ENCODE results near the gene GSTM4. TPM values are rescaled to one million over a fixed set of nuclear protein-coding genes. Genes with fewer than 3 reads are reported as not detected.

The GSTM4 gene
- total and polyA plus RNA-seq, 2 of the 8 experiments (the other 6 are each of a cell fraction or from before 2014, with no cell fraction given), result 11.3 to 31.4 TPM

DNA sequence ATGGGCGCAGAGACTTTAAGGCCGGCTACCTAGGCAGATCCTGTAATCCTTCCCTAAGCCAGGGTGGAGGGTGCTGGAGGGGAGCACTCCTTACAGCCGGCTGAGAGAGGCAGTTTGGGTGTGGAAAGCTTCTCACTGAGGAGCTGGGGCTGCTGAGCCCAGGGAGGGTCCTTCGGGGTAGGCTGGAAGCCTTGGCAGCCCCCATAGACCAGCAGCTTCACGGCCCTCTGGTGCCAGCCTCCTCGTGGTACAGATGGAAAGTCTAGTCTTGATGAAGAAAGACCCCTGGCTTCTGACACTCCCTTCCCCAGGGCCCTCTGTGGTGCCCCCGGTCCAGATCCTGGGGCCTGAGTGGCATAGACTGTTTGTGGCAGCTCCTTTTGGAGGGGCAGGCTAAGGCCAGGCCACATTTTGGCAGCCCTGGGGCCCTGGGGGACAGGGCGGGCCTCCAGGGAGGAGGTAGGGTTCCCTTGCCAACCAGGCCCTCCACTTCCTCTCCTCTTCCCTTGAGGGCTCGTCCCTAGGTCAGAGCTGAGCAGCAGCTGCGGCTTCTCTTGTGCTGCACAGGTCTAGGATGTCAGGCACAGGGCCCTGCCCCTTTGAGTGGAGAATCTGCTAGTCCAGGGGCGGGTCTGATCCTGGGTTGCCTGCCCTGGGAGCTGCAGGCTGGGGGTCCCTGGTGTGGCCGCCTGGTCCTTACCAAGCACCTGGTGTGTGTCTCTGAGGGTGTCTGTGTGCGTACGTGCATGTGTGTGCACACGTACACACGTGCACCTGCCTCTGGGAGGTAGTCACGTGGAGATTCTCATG, 31.5 kb upstream of the GSTM4 start:
- Histone ChIP-seq H3K27ac (ENCODE audit: low read depth, low read length) (no peak overlapping the region), H3K14ac (ENCODE audit: insufficient read length) (no peak overlapping the region), H3K4me1 (replicated peaks in 1 of 4; ENCODE audit: control insufficient read depth in 3 of 4, insufficient read depth in 4 of 4, low read length in 3 of 4) (peaks cover 0 to 8% (median 5%) of the 10 kb centered on the region in 4 experiments; a peak in 6 of 7 replicates), H4K5ac (ENCODE audit: insufficient read length, low read depth, low read length) (no peak overlapping the region), H3K4me2 (ENCODE audit: insufficient read depth in 1 of 2, low read depth in 2 of 2, low read length in 2 of 2) (no peak overlapping the region), H3K4me3 (ENCODE audit: extremely low read depth in 1 of 4, insufficient read depth in 2 of 4, low read depth in 3 of 4, low read length in 4 of 4) (no peak overlapping the region), H3K23ac (ENCODE audit: insufficient read length) (no peak overlapping the region), H3K18ac (ENCODE audit: extremely low read depth, low read length) (no peak overlapping the region), H3K9me3 (ENCODE audit: insufficient read depth in 2 of 2, low read depth in 1 of 2, low read length in 1 of 2) (no peaks in the 10 kb centered on the region), H2AK5ac (ENCODE audit: low read depth, low read length) (0 out of 2 replicates have a peak overlapping the region, but pooled peaks have one; percentile 53), H2BK15ac (ENCODE audit: low read length) (no peak overlapping the region), H2BK5ac (ENCODE audit: low read depth, low read length) (0 out of 2 replicates have a peak overlapping the region, but pooled peaks have one; percentile 24), H3K79me1 (ENCODE audit: low read depth, low read length) (peaks cover 17% of the 10 kb centered on the region), H3K23me2 (ENCODE audit: low read depth, low read length) (peaks cover 13% of the 10 kb centered on the region), H3K79me2 (ENCODE audit: control insufficient read depth in 1 of 2, insufficient read depth in 2 of 2, low read length in 2 of 2) (peaks cover 0 to 37% of the 10 kb centered on the region in 2 experiments; a peak in 2 of 4 replicates), H2AFZ (ENCODE audit: low read length) (no peak overlapping the region), H3K4ac (replicated peaks; ENCODE audit: insufficient read length, low read depth, low read length) (no peak overlapping the region), H4K91ac (replicated peaks; ENCODE audit: insufficient read length, low read length) (no peak overlapping the region), H3K36me3 (ENCODE audit: control insufficient read depth in 2 of 4, insufficient read depth in 4 of 4, low read length in 3 of 4) (peaks cover 10 to 24% (median 18%) of the 10 kb centered on the region in 4 experiments; a peak in 7 of 8 replicates), H3K27me3 (replicated peaks in 1 of 4; ENCODE audit: control insufficient read depth in 3 of 4, extremely low read depth in 1 of 4, insufficient read depth in 3 of 4, low read length in 3 of 4) (no peaks in the 10 kb centered on the region), H2BK12ac (ENCODE audit: low read depth, low read length) (no peak overlapping the region), H4K8ac (ENCODE audit: extremely low read depth, insufficient read depth, low read length) (no peak overlapping the region; the same call in none of the 2 replicates), H4K20me1 (replicated peaks in 1 of 2; ENCODE audit: control insufficient read depth in 1 of 2, insufficient read depth in 2 of 2, low read length in 2 of 2) (peaks cover 5 to 32% of the 10 kb centered on the region in 2 experiments), H3K9ac (replicated peaks in 1 of 4; ENCODE audit: extremely low read depth in 1 of 4, low read depth in 3 of 4, low read length in 3 of 4) (peak overlapping the region in 1 of 4 experiments; percentile 16; a peak in 1 of 7 replicates), H3K56ac (replicated peaks; ENCODE audit: insufficient read length, low read depth, low read length) (no peak overlapping the region), H2BK120ac (replicated peaks; ENCODE audit: low read depth, low read length) (no peak overlapping the region), H2BK20ac (ENCODE audit: low read length) (no peak overlapping the region)
- no peak for FAIRE-seq
- DNase-seq (ENCODE audit: low read depth in 1 of 2, low spot score in 2 of 2), result no peak
- POLR2A ChIA-PET (ENCODE audit: partially characterized antibody), result interaction anchor here (1.1 to 3.0 kb wide), 5 partner anchors 9 to 360 kb away, joined by 3 to 16 read pairs (median 5); partner anchors contain the start of genes AHCYL1 and GNAI3
- WGBS, 2 experiments (ENCODE audit: extremely low coverage in 1 of 2, insufficient coverage in 1 of 2, insufficient read length in 1 of 2, insufficient replicate concordance in 2 of 2, low coverage in 1 of 2, low lambda C conversion rate in 2 of 2, missing lambda C conversion rate in 1 of 2), result 89% methylated on average over 15 of the region's 17 CpGs; no CpG with 5 or more reads in 1 of the 2 experiments
- CTCF ChIA-PET (ENCODE audit: partially characterized antibody), result interaction anchor here (0.5 to 10.4 kb wide), 21 partner anchors 8 to 360 kb away, joined by 3 to 73 read pairs (median 4); partner anchors contain the start of gene AHCYL1
- TF ChIP-seq, protein P1, sequence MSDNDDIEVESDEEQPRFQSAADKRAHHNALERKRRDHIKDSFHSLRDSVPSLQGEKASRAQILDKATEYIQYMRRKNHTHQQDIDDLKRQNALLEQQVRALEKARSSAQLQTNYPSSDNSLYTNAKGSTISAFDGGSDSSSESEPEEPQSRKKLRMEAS (IDR thresholded peaks at IDR 0.05), result no peak
- TF ChIP-seq TAF7 (optimal IDR thresholded peaks at IDR 0.05; ENCODE audit: borderline replicate concordance, low read depth, low read length) (no peak), NANOG (IDR thresholded peaks at IDR 0.05; ENCODE audit: insufficient read depth, low read depth, low read length, poor library complexity, severe bottlenecking) (no peak), SIN3A (conservative IDR thresholded peaks at IDR 0.05 in 1 of 2, IDR thresholded peaks at IDR 0.05 in 1 of 2; ENCODE audit: low read depth in 1 of 2, low read length in 2 of 2) (no peak), CTBP2 (IDR thresholded peaks at IDR 0.05; ENCODE audit: borderline replicate concordance, insufficient read depth, insufficient read length, low read length) (no peak), EP300 (IDR thresholded peaks at IDR 0.05; ENCODE audit: borderline replicate concordance in 1 of 2, low read depth in 2 of 2, low read length in 2 of 2) (no peak), SP2 (IDR thresholded peaks at IDR 0.05; ENCODE audit: low read length) (no peak), SP1 (IDR thresholded peaks at IDR 0.05; ENCODE audit: low read depth, low read length) (no peak), TCF12 (IDR thresholded peaks at IDR 0.05; ENCODE audit: low read depth, low read length) (no peak)
